ENCODE results near the gene IL17B. TPM values are rescaled to one million over a fixed set of nuclear protein-coding genes. Genes with fewer than 3 reads are reported as not detected.
A peak's percentile ranks its signal among the peaks of the same experiment; 100 is the strongest.

IL17B gene
- total RNA-seq, 3 donors from 2014 or later: 0.64 to 5.6 (median 5.4) TPM

- Histone ChIP-seq H3K9me3 (no peaks in the 10 kb centered on the region), H3K4me1 (no peaks in the 10 kb centered on the region), H3K27ac (peak within 1 kb of the TSS; percentile 57 to 65), H3K36me3 (no peaks in the 10 kb centered on the region), H3K27me3 (no peaks in the 10 kb centered on the region), H3K4me3 (peak within 1 kb of the TSS; percentile 56 to 87 (median 74))
- peak; percentile 92 to 96 for DNase-seq (ENCODE audit: low spot score in 2 of 2)
- intact Hi-C loops (cut with DNase I; ENCODE audit: low total_unique reads): no loop called here
- TF ChIP-seq POLR2A (IDR thresholded peaks at IDR 0.05): no peak
- no peak for TF ChIP-seq CTCF (IDR thresholded peaks at IDR 0.05)
- TF ChIP-seq POLR2AphosphoS5 (IDR thresholded peaks at IDR 0.05): no peak
Observed at GRCh38 chr5:149357370-149358293, 21.5 kb downstream of the IL17B start, which contains the start of gene PCYOX1L. TSS of gene PCYOX1L (plus strand) at chr5:149358046. CDS start at chr5:149358069, 23 bp downstream.

GRCh38 chr5:149356391-149356790, 22.7 kb downstream of the IL17B start:
- H3K4me3 ChIP-seq: no peak overlapping the region
- H3K27me3 ChIP-seq: no peaks in the 10 kb centered on the region
- no peaks in the 10 kb centered on the region for H3K36me3 ChIP-seq
- H3K4me1 ChIP-seq: no peaks in the 10 kb centered on the region
- intact Hi-C loops (cut with DNase I; ENCODE audit: low total_unique reads): no loop called here
- no peak for DNase-seq (ENCODE audit: low spot score in 2 of 2)
- TF ChIP-seq POLR2A (IDR thresholded peaks at IDR 0.05): no peak
- TF ChIP-seq POLR2AphosphoS5 (IDR thresholded peaks at IDR 0.05): no peak
- no peak for TF ChIP-seq CTCF (IDR thresholded peaks at IDR 0.05)
- no peaks in the 10 kb centered on the region for H3K9me3 ChIP-seq
- no peak overlapping the region for H3K27ac ChIP-seq

- no peak overlapping the region for H3K27ac ChIP-seq
- DNase-seq (ENCODE audit: low spot score in 2 of 2): no peak
- H3K36me3 ChIP-seq: no peaks in the 10 kb centered on the region
- no peaks in the 10 kb centered on the region for H3K4me1 ChIP-seq
- no peaks in the 10 kb centered on the region for H3K27me3 ChIP-seq
- no peaks in the 10 kb centered on the region for H3K9me3 ChIP-seq
- TF ChIP-seq POLR2A (IDR thresholded peaks at IDR 0.05) (no peak), CTCF (IDR thresholded peaks at IDR 0.05) (no peak), POLR2AphosphoS5 (IDR thresholded peaks at IDR 0.05) (no peak)
- H3K4me3 ChIP-seq: no peak overlapping the region
- intact Hi-C loops (cut with DNase I; ENCODE audit: low total_unique reads): no loop called here
Observed at GRCh38 chr5:149355688-149356087, 23.4 kb downstream of the IL17B start.

- Histone ChIP-seq H3K27me3 (no peaks in the 10 kb centered on the region), H3K27ac (no peak overlapping the region), H3K4me1 (no peaks in the 10 kb centered on the region), H3K4me3 (no peak overlapping the region), H3K9me3 (no peaks in the 10 kb centered on the region), H3K36me3 (no peaks in the 10 kb centered on the region)
- no peak for DNase-seq (ENCODE audit: low spot score in 2 of 2)
- intact Hi-C loops (cut with DNase I; ENCODE audit: low total_unique reads): no loop called here
- TF ChIP-seq POLR2AphosphoS5 (IDR thresholded peaks at IDR 0.05) (no peak), CTCF (IDR thresholded peaks at IDR 0.05) (no peak), POLR2A (IDR thresholded peaks at IDR 0.05) (no peak)
Observed at GRCh38 chr5:149353911-149354310, 25.2 kb downstream of the IL17B start.

GRCh38 chr5:149352169-149352568, 26.9 kb downstream of the IL17B start:
- TF ChIP-seq CTCF (IDR thresholded peaks at IDR 0.05): no peak
- no peaks in the 10 kb centered on the region for H3K9me3 ChIP-seq
- H3K27ac ChIP-seq: no peak overlapping the region
- intact Hi-C loops (cut with DNase I; ENCODE audit: low total_unique reads): no loop called here
- DNase-seq (ENCODE audit: low spot score in 2 of 2): no peak
- H3K27me3 ChIP-seq: no peaks in the 10 kb centered on the region
- H3K4me1 ChIP-seq: no peaks in the 10 kb centered on the region
- no peak overlapping the region for H3K4me3 ChIP-seq
- H3K36me3 ChIP-seq: no peaks in the 10 kb centered on the region

All from breast epithelium (tissue), 4 donors.